Activated CD8-positive, alpha-beta T cell treated with anti-CD3 and anti-CD28 coated beads for 36 hours (primary cell): Measurements from ENCODE around the gene ARL16. TPM values are rescaled to one million over a fixed set of nuclear protein-coding genes. Genes with fewer than 3 reads are reported as not detected.
A peak's percentile ranks its signal among the peaks of the same experiment; 100 is the strongest.

Experiments
- ATAC-seq: fragments of 200-7000 bp; cut with Tn5 transposase; one replicate; pipeline ENCODE4 v1.10.0; 2021; ENCODE audit warnings: mild to moderate bottlenecking, moderate library complexity
- CTCF ChIA-PET: fragments of 350-600 bp; sonication (Branson Sonifier 250); formaldehyde crosslinking; loops from one replicate; lab custom pipeline; 2021; ENCODE audit warnings: antibody characterized with exemption; lab: Charles Lee
- POLR2A ChIA-PET: fragments of 350-600 bp; sonication (Branson Sonifier 250); formaldehyde crosslinking; loops from one replicate; lab custom pipeline; 2021; ENCODE audit warnings: antibody characterized with exemption; lab: Charles Lee
- DNase-seq: peaks from one replicate; pipeline ENCODE4 v3.0.0-alpha.2; 2020
- H3K27ac Mint-ChIP-seq: one replicate; pipeline ENCODE4 v1.8.0; 2021; ENCODE audit warnings: mild to moderate bottlenecking, mixed read lengths
- H3K27me3 Mint-ChIP-seq: one replicate; pipeline ENCODE4 v1.8.0; 2021; ENCODE audit warnings: mixed read lengths
- H3K36me3 Mint-ChIP-seq: one replicate; pipeline ENCODE4 v1.8.0; 2021; ENCODE audit warnings: low read depth, mixed read lengths
- H3K4me1 Mint-ChIP-seq: one replicate; pipeline ENCODE4 v1.8.0; 2021; ENCODE audit warnings: low read depth, mixed read lengths
- H3K4me3 Mint-ChIP-seq: one replicate; pipeline ENCODE4 v1.8.0; 2021; ENCODE audit warnings: mild to moderate bottlenecking, moderate library complexity, mixed read lengths
- H3K9me3 Mint-ChIP-seq: one replicate; pipeline ENCODE4 v1.8.0; 2021; ENCODE audit warnings: mixed read lengths
- CTCF ChIP-seq: fragments of 200-600 bp; IDR thresholded peaks from one replicate; pipeline ENCODE4 v1.8.0; 2022; ENCODE audit warnings: antibody characterized with exemption, mild to moderate bottlenecking
- intact Hi-C: fragments of 100-400 bp; cut with micrococcal nuclease; formaldehyde crosslinking; loops from one replicate; pipeline ENCODE4 v1.10.0; 2022
- total RNA-seq, 2 experiments: library from RNA; stranded (reverse); gene quantifications; one replicate each; pipeline ENCODE4 v1.2.3, GENCODE V29; 2021

ARL16 gene
- total RNA-seq, 2 experiments from 2014 or later: 22.3 to 23.5 TPM

DNA sequence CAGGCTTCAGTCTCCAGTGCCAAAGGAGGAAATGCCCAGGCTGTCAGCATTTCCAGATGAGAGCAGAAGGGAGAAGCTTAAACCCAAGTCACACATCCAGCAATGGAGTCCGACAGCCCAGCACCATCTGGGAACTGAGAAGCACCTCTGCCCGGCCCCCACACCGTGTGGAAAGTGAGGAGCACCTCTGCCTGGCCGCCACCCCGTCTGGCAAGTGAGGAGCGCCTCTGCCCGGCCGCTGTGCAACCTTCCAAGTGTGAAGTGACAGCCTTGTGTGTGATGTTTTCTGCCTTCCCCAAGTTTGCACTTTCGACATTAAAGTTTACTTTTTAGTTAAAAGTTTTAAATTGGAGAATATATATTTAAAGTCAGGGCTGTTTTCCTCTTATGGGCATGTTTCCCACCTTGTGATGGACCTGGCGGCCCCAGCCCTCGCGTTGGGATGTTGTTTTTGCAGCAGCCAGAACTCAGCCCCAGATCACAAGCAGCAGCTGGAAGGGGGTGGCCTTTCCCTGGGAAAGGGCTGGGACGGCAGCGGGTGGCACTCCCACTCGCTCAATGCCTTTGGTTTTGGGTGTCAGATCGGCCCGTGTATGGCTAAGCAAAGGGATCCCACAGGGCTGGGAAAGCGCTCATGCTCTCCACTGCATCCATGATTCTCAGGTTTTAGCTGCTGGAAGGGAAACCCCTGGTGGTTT is 9.9 kb downstream of the ARL16 start:
- ChIA-PET POLR2A (interaction anchor here (0.6 to 1.2 kb wide), 7 partner anchors 8 to 306 kb away, joined by 3 to 7 read pairs (median 4); partner anchors contain the start of genes ARL16, HGS and MRPL12), CTCF (interaction anchor here (2.5 kb wide), 1 partner anchor 11 kb away, joined by 11 read pairs; the partner anchor contains the start of genes ARL16 and HGS)
- no peak for ATAC-seq
- no peaks in the 10 kb centered on the region for H3K9me3 Mint-ChIP-seq
- no peak overlapping the region for H3K4me3 Mint-ChIP-seq
- intact Hi-C loops: no loop called here
- DNase-seq: no peak
- no peak for TF ChIP-seq CTCF
- H3K4me1 Mint-ChIP-seq: peaks cover 7% of the 10 kb centered on the region
- H3K27me3 Mint-ChIP-seq: no peaks in the 10 kb centered on the region
- peaks cover 39% of the 10 kb centered on the region for H3K36me3 Mint-ChIP-seq
- H3K27ac Mint-ChIP-seq: no peak overlapping the region

GRCh38 chr17:81672954-81673353 is 10.6 kb downstream of the ARL16 start:
- peaks cover 46% of the 10 kb centered on the region for H3K36me3 Mint-ChIP-seq
- ChIA-PET POLR2A (interaction anchor here (1.0 to 4.0 kb wide), 3 partner anchors 11 to 44 kb away, joined by 4 to 27 read pairs (median 5); partner anchors contain the start of genes ARL16 and HGS), CTCF (no interaction called here)
- H3K27me3 Mint-ChIP-seq: no peaks in the 10 kb centered on the region
- H3K4me3 Mint-ChIP-seq: no peak overlapping the region
- DNase-seq (no peak), ATAC-seq (no peak)
- peaks cover 13% of the 10 kb centered on the region for H3K4me1 Mint-ChIP-seq
- no peak for TF ChIP-seq CTCF
- no peaks in the 10 kb centered on the region for H3K9me3 Mint-ChIP-seq
- H3K27ac Mint-ChIP-seq: no peak overlapping the region
- intact Hi-C loops: no loop called here

DNA sequence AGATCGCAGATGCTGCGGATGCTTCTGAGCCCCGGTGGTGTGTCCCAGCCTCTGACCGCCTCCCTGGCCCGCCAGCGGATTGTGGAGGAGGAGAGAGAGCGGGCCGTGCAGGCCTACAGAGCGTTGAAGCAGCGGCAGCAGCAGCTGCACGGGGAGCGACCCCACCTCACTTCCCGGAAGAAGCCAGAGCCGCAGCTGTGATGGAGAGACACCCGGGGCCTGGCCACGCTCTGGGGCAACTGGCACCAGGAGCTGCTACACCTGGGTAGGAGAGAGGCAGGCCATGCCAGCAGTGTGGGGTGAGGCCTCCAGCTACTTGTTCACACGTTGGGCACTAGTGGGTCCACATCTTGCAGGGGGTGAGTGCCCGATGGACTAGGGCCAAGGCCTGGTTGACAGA is 11.1 kb downstream of the ARL16 start:
- H3K27ac Mint-ChIP-seq: no peak overlapping the region
- CTCF ChIA-PET: no interaction called here

GRCh38 chr17:81667754-81668153 is 15.8 kb downstream of the ARL16 start:
- Mint-ChIP-seq H3K4me1 (peaks cover 42% of the 10 kb centered on the region), H3K36me3 (peaks cover 66% of the 10 kb centered on the region), H3K27me3 (no peaks in the 10 kb centered on the region), H3K9me3 (peaks cover 2% of the 10 kb centered on the region), H3K27ac (peak overlapping the region; percentile 87), H3K4me3 (peak overlapping the region; percentile 88)
- intact Hi-C loops: no loop called here
- ATAC-seq (no peak), DNase-seq (no peak)
- ChIA-PET CTCF (no interaction called here), POLR2A (interaction anchor here (1.0 to 3.8 kb wide), 3 partner anchors 9 to 180 kb away, joined by 3 to 33 read pairs (median 4); partner anchors contain the start of genes ARL16 and HGS)
- no peak for TF ChIP-seq CTCF

More for the DNA sequence above, 11.1 kb downstream of the ARL16 start:
- Mint-ChIP-seq H3K27me3 (no peaks in the 10 kb centered on the region), H3K4me3 (no peak overlapping the region), H3K4me1 (peaks cover 18% of the 10 kb centered on the region), H3K36me3 (peaks cover 50% of the 10 kb centered on the region), H3K9me3 (no peaks in the 10 kb centered on the region)
- TF ChIP-seq CTCF: no peak
- DNase-seq: no peak
- ATAC-seq: no peak
- intact Hi-C loops: no loop called here
- POLR2A ChIA-PET: interaction anchor here (1.2 to 4.0 kb wide), 2 partner anchors 11 to 43 kb away, joined by 5 to 27 read pairs; partner anchors contain the start of genes ARL16 and HGS
